Ovary (tissue), 3 donors: ENCODE measurements around the gene SMO.

Source experiments
- CTCF ChIP-seq, 3 donors: fragments of 450-650 bp in 2 of 3; fragments of 200-600 bp in 1 of 3; IDR thresholded peaks; one replicate each; pipeline versions ENCODE4 v1.5.1 to v1.8.0; 2016 to 2022; ENCODE audit warnings: antibody characterized with exemption in 3 of 3, mild to moderate bottlenecking in 1 of 3
- POLR2A ChIP-seq: fragments of 450-650 bp; IDR thresholded peaks from one replicate; pipeline ENCODE4 v1.6.1; 2017; ENCODE audit warnings: antibody characterized with exemption, mild to moderate bottlenecking, moderate library complexity
- donor health status: DM: no; HTN: no; CAD: no.

- TF ChIP-seq POLR2A (no peak), CTCF (IDR thresholded peaks at IDR 0.05) (no peak)
Observed at GRCh38 chr7:129244220-129244619, 55.8 kb downstream of the SMO start.
